Upper lobe of right lung (tissue), 1 donor: ENCODE measurements around the gene SAMMSON. TPM values are rescaled to one million over a fixed set of nuclear protein-coding genes. Genes with fewer than 3 reads are reported as not detected.
A peak's percentile ranks its signal among the peaks of the same experiment; 100 is the strongest.

Source experiments
- ATAC-seq: fragments of 200-7000 bp; cut with Tn5 transposase; one replicate; pipeline ENCODE4 v1.9.1; 2020; ENCODE audit warnings: mild to moderate bottlenecking, moderate library complexity
- DNase-seq: peaks from one replicate; pipeline ENCODE4 v3.0.0-alpha.2; 2020
- H3K27ac ChIP-seq: fragments of 200-600 bp; one replicate; pipeline ENCODE4 v1.8.0; 2022
- H3K27me3 ChIP-seq: fragments of 200-600 bp; one replicate; pipeline ENCODE4 v1.8.0; 2022; ENCODE audit warnings: mild to moderate bottlenecking
- H3K36me3 ChIP-seq: fragments of 200-600 bp; one replicate; pipeline ENCODE4 v1.8.0; 2022
- H3K4me1 ChIP-seq: fragments of 200-600 bp; one replicate; pipeline ENCODE4 v1.8.0; 2022
- H3K4me3 ChIP-seq: fragments of 200-600 bp; one replicate; pipeline ENCODE4 v1.8.0; 2022; ENCODE audit warnings: mild to moderate bottlenecking
- H3K9me3 ChIP-seq: fragments of 200-600 bp; one replicate; pipeline ENCODE4 v1.8.0; 2022
- CTCF ChIP-seq: fragments of 200-600 bp; IDR thresholded peaks from one replicate; pipeline ENCODE4 v1.8.0; 2022; ENCODE audit warnings: antibody characterized with exemption
- intact Hi-C: fragments of 100-400 bp; cut with DNase I; formaldehyde crosslinking; loops from one replicate; pipeline ENCODE4 v1.11.0; 2022
- total RNA-seq: library from RNA; stranded (reverse); fragmentation: NEBNext Ultra II Directional; extraction: Animal tissue kit (Norgen Biotek cat#: 25700); gene quantifications from one replicate; pipeline ENCODE4 v1.2.1, GENCODE V29; 2021
- donor health status: DM: no; HTN: yes; CAD: no; lungs with severe emphysema.

Gene SAMMSON
- total RNA-seq, 1 donor from 2014 or later: not detected

GRCh38 chr3:69985266-69985665 lies 14.3 kb upstream of the SAMMSON start:
- no peaks in the 10 kb centered on the region for H3K9me3 ChIP-seq
- DNase-seq: no peak

GRCh38 chr3:69986419-69986818 lies 13.1 kb upstream of the SAMMSON start:
- H3K9me3 ChIP-seq: no peaks in the 10 kb centered on the region
- ATAC-seq (no peak), DNase-seq (no peak)
- no peak overlapping the region for H3K27ac ChIP-seq
- no peak for TF ChIP-seq CTCF
- intact Hi-C loops: no loop called here
- no peaks in the 10 kb centered on the region for H3K36me3 ChIP-seq
- H3K27me3 ChIP-seq: no peaks in the 10 kb centered on the region
- no peaks in the 10 kb centered on the region for H3K4me1 ChIP-seq
- no peak overlapping the region for H3K4me3 ChIP-seq

More at GRCh38 chr3:69985266-69985665, 14.3 kb upstream of the SAMMSON start:
- ATAC-seq: no peak
- TF ChIP-seq CTCF: no peak
- H3K27ac ChIP-seq: no peak overlapping the region
- H3K36me3 ChIP-seq: no peaks in the 10 kb centered on the region
- intact Hi-C loops: no loop called here
- no peaks in the 10 kb centered on the region for H3K4me1 ChIP-seq
- H3K27me3 ChIP-seq: no peaks in the 10 kb centered on the region
- no peak overlapping the region for H3K4me3 ChIP-seq

- Histone ChIP-seq H3K27ac (no peak overlapping the region), H3K36me3 (no peaks in the 10 kb centered on the region), H3K9me3 (no peaks in the 10 kb centered on the region), H3K4me3 (no peak overlapping the region), H3K27me3 (no peaks in the 10 kb centered on the region), H3K4me1 (no peaks in the 10 kb centered on the region)
- DNase-seq (no peak), ATAC-seq (no peak)
- TF ChIP-seq CTCF: no peak
- intact Hi-C loops: no loop called here
These were observed 11.7 kb upstream of the SAMMSON start for GRCh38 chr3:69987833-69988232.

GRCh38 chr3:69993757-69994156 lies 5.8 kb upstream of the SAMMSON start:
- Histone ChIP-seq H3K4me3 (no peak overlapping the region), H3K27ac (no peak overlapping the region), H3K9me3 (no peaks in the 10 kb centered on the region), H3K36me3 (no peaks in the 10 kb centered on the region), H3K27me3 (no peaks in the 10 kb centered on the region), H3K4me1 (no peaks in the 10 kb centered on the region)
- DNase-seq (no peak), ATAC-seq (no peak)
- no peak for TF ChIP-seq CTCF
- intact Hi-C loops: no loop called here

- intact Hi-C loops: no loop called here
- TF ChIP-seq CTCF: no peak
These were observed 4.6 kb upstream of the SAMMSON start for GRCh38 chr3:69994919-69995318.

GRCh38 chr3:69997631-69998307 lies 1.8 kb upstream of the SAMMSON start:
- intact Hi-C loops: no loop called here
- H3K27ac ChIP-seq: no peak overlapping the region
- H3K9me3 ChIP-seq: no peaks in the 10 kb centered on the region
- DNase-seq (no peak), ATAC-seq (no peak)
- TF ChIP-seq CTCF: no peak
- H3K4me3 ChIP-seq: no peak overlapping the region
- H3K4me1 ChIP-seq: no peaks in the 10 kb centered on the region
- H3K27me3 ChIP-seq: no peaks in the 10 kb centered on the region
- H3K36me3 ChIP-seq: no peaks in the 10 kb centered on the region

More at GRCh38 chr3:69994919-69995318, 4.6 kb upstream of the SAMMSON start:
- no peaks in the 10 kb centered on the region for H3K27me3 ChIP-seq
- ATAC-seq (peak; percentile 70), DNase-seq (no peak)
- no peaks in the 10 kb centered on the region for H3K4me1 ChIP-seq
- H3K27ac ChIP-seq: no peak overlapping the region
- H3K4me3 ChIP-seq: no peak overlapping the region
- H3K9me3 ChIP-seq: no peaks in the 10 kb centered on the region
- H3K36me3 ChIP-seq: no peaks in the 10 kb centered on the region
